ENCODE results near the gene PRKAG3.

DNA sequence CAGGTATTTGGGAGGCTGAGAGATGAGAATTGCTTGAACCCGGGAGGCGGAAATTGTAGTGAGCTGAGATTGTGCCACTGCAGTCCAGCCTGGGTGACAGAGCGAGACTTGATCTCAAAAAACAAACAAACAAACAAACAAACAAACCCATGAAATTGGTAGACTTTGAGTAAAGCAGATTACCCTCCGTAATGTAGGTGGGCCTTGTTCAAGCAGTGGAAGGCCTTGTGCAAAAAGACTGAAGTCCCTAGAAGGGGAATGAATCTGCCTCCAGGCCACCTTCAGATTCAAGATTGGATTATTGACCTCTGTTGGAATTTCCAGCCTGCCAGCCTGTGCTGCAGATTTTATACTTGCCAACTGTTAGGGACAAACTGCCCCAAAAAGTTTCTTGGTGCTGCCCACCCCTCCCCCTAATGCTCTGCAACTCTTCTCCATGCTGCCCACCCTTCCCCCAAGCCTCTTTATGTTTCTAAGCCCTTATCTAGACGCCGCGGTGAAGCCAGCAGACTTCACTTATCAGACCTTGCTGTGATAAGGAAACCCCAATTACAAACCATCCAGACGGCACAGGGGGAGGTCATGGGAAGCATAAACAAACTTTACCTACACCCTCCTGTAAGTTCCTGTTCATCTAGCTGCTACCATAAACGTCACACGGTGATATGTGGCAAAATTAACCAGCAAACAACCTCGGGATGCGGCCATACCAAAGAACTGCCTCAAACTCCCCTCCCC, 32.7 kb downstream of the PRKAG3 start:
- TF ChIP-seq, protein P1, sequence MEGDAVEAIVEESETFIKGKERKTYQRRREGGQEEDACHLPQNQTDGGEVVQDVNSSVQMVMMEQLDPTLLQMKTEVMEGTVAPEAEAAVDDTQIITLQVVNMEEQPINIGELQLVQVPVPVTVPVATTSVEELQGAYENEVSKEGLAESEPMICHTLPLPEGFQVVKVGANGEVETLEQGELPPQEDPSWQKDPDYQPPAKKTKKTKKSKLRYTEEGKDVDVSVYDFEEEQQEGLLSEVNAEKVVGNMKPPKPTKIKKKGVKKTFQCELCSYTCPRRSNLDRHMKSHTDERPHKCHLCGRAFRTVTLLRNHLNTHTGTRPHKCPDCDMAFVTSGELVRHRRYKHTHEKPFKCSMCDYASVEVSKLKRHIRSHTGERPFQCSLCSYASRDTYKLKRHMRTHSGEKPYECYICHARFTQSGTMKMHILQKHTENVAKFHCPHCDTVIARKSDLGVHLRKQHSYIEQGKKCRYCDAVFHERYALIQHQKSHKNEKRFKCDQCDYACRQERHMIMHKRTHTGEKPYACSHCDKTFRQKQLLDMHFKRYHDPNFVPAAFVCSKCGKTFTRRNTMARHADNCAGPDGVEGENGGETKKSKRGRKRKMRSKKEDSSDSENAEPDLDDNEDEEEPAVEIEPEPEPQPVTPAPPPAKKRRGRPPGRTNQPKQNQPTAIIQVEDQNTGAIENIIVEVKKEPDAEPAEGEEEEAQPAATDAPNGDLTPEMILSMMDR (IDR thresholded peaks at IDR 0.05): no peak
- TF ChIP-seq POLR2A (IDR thresholded peaks at IDR 0.05): no peak

All from esophagus squamous epithelium (tissue), 4 donors.